Mammary epithelial cell (primary cell): ENCODE data around the gene LRIG3.

Experiments
- EZH2 ChIP-seq: IDR thresholded peaks from 2 replicates; pipeline ENCODE4 v1.6.1; 2012; ENCODE audit warnings: low read length, inconsistent platforms, borderline replicate concordance
- TF ChIP-seq, protein P1 (sequence below), 2 donors: IDR thresholded peaks in 1 of 2; conservative IDR thresholded peaks in 1 of 2; 2 replicates each; pipeline ENCODE4 v1.5.1; 2011 to 2012; ENCODE audit warnings: inconsistent platforms in 2 of 2, low read length in 2 of 2, mild to moderate bottlenecking in 2 of 2, control low read depth in 1 of 2, low read depth in 1 of 2; ENCODE audit not compliant: insufficient read depth in 1 of 2; ENCODE audit errors: extremely low read depth in 1 of 2

DNA sequence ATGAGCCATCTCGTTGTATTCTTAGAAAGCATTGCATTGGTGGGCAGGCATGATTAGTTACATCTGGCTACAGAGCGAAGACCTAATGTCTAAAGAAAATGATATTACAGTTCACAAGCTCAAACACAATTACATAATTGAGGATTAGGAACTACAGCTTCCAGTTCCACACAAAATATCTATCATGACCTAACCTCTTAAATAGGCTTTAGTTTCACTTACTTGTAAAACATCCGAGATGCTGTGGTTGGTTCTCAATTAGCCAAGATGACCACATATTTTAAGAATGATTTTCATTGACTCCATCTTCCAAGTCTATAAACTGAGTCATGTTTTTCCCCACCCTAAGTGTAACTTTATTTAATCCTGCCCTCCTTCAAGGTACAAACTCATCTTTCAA lies 69.5 kb downstream of the LRIG3 start:
- TF ChIP-seq, protein P1, sequence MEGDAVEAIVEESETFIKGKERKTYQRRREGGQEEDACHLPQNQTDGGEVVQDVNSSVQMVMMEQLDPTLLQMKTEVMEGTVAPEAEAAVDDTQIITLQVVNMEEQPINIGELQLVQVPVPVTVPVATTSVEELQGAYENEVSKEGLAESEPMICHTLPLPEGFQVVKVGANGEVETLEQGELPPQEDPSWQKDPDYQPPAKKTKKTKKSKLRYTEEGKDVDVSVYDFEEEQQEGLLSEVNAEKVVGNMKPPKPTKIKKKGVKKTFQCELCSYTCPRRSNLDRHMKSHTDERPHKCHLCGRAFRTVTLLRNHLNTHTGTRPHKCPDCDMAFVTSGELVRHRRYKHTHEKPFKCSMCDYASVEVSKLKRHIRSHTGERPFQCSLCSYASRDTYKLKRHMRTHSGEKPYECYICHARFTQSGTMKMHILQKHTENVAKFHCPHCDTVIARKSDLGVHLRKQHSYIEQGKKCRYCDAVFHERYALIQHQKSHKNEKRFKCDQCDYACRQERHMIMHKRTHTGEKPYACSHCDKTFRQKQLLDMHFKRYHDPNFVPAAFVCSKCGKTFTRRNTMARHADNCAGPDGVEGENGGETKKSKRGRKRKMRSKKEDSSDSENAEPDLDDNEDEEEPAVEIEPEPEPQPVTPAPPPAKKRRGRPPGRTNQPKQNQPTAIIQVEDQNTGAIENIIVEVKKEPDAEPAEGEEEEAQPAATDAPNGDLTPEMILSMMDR (conservative IDR thresholded peaks at IDR 0.05 in 1 of 2, IDR thresholded peaks at IDR 0.05 in 1 of 2; ENCODE audit: extremely low read depth in 1 of 2, insufficient read depth in 1 of 2, low read depth in 1 of 2, low read length in 2 of 2), result no peak
- no peak for TF ChIP-seq EZH2
